Psoas muscle (tissue), 8 donors: ENCODE results near the gene ANO9. TPM values are rescaled to one million over a fixed set of nuclear protein-coding genes. Genes with fewer than 3 reads are reported as not detected.
A peak's percentile ranks its signal among the peaks of the same experiment; 100 is the strongest.

Source experiments
- ATAC-seq, 4 donors: fragments of 200-7000 bp; cut with Tn5 transposase; one replicate each; pipeline ENCODE4 v1.9.1; 2020; ENCODE audit warnings: moderate library complexity in 3 of 4, mild to moderate bottlenecking in 2 of 4
- DNase-seq, 2 donors: peaks; one replicate each; pipeline ENCODE4 v3.0.0-alpha.2; 2020
- H3K27ac ChIP-seq: fragments of 200-600 bp; one replicate; pipeline ENCODE4 v1.8.0; 2022
- H3K27me3 ChIP-seq, 3 donors: fragments of 200-600 bp in 1 of 3; one replicate each; pipeline versions ENCODE4 v1.6.1 to v1.8.0; 2013 to 2022; ENCODE audit warnings: low read length in 2 of 3, mild to moderate bottlenecking in 2 of 3, moderate library complexity in 1 of 3; ENCODE audit not compliant: insufficient read depth in 3 of 3
- H3K36me3 ChIP-seq, 2 donors: fragments of 200-600 bp in 1 of 2; one replicate each; pipeline versions ENCODE4 v1.6.1 to v1.8.0; 2013 to 2022; ENCODE audit warnings: low read depth in 1 of 2, mild to moderate bottlenecking in 1 of 2, moderate library complexity in 1 of 2; ENCODE audit not compliant: insufficient read depth in 1 of 2
- H3K4me1 ChIP-seq: fragments of 200-600 bp; one replicate; pipeline ENCODE4 v1.8.0; 2022
- H3K4me3 ChIP-seq: fragments of 200-600 bp; one replicate; pipeline ENCODE4 v1.8.0; 2022; ENCODE audit warnings: mild to moderate bottlenecking
- H3K9me3 ChIP-seq: fragments of 200-600 bp; one replicate; pipeline ENCODE4 v1.8.0; 2022
- CTCF ChIP-seq: fragments of 200-600 bp; IDR thresholded peaks from one replicate; pipeline ENCODE4 v1.8.0; 2022; ENCODE audit warnings: antibody characterized with exemption
- WGBS, 3 donors: extraction: QIAGEN DNeasy Blood & Tissue Kit; methylation state at CpG; one replicate each; pipeline versions ENCODE4 v1.1.6 to v1.1.7; 2013; 5-methylcytosine and 5-hydroxymethylcytosine counted together
- intact Hi-C, 2 donors: fragments of 100-400 bp; cut with DNase I; formaldehyde crosslinking; loops; one replicate each; pipeline versions ENCODE4 v1.11.0 to v1.14.2; 2022
- polyA plus RNA-seq, 3 donors: library from polyadenylated mRNA; stranded (reverse); fragments of 200-250 nt; gene quantifications; one replicate each; pipeline ENCODE4 v1.2.3, GENCODE V29; 2013
- total RNA-seq, 4 donors: library from RNA; stranded (reverse); fragmentation: NEBNext Ultra II Directional in 2 of 4; extraction: Animal tissue kit (Norgen Biotek cat#: 25700) in 2 of 4; gene quantifications; one replicate each; pipeline versions ENCODE4 v1.2.1 to v1.2.4, GENCODE V29; 2021 to 2023
- donor health status: healthy with polysubstance abuse.
- donor health status: DM: no; HTN: no; CAD: no; lungs with moderate emphysema.
- donor health status: Bipolar disorder and iron deficiency.
- donor health status: healthy.
- donor health status: DM: yes; HTN: yes; CAD: no.
- donor health status: DM: no; HTN: no; CAD: no.
- donor health status: DM: no; HTN: no; CAD: no.
- donor health status: DM: yes; HTN: yes; CAD: no.

ANO9 gene
- total and polyA plus RNA-seq, 7 donors: 0.09 to 0.59 (median 0.13) TPM; not detected in 1

- Histone ChIP-seq H3K4me1 (no peaks in the 10 kb centered on the region), H3K4me3 (no peak overlapping the region), H3K27me3 (peaks cover 6 to 69% (median 17%) of the 10 kb centered on the region in 3 donors), H3K27ac (no peak overlapping the region), H3K9me3 (no peaks in the 10 kb centered on the region), H3K36me3 (no peaks in the 10 kb centered on the region)
- no peak for TF ChIP-seq CTCF
- no peak for DNase-seq
- ATAC-seq: no peak
- 72 to 79% (median 76%) methylated on average over 24 to 30 of the region's 30 CpGs for WGBS, 3 donors
- intact Hi-C loops: no loop called here
Observed at GRCh38 chr11:418343-419247, 23.2 kb downstream of the ANO9 start.

- Histone ChIP-seq H3K27ac (no peak overlapping the region), H3K9me3 (no peaks in the 10 kb centered on the region), H3K4me1 (no peaks in the 10 kb centered on the region), H3K36me3 (no peaks in the 10 kb centered on the region), H3K27me3 (peaks cover 0 to 61% (median 17%) of the 10 kb centered on the region in 3 donors), H3K4me3 (peak overlapping the region; percentile 64)
- TF ChIP-seq CTCF: no peak
- ATAC-seq (no peak), DNase-seq (no peak)
- WGBS, 3 donors: 49 to 65% (median 51%) methylated on average over 18 to 19 of the region's 19 CpGs
- intact Hi-C loops: no loop called here
Observed at GRCh38 chr11:417652-418342, 24.0 kb downstream of the ANO9 start.

GRCh38 chr11:416757-417621, 24.8 kb downstream of the ANO9 start:
- H3K4me1 ChIP-seq: no peaks in the 10 kb centered on the region
- H3K9me3 ChIP-seq: no peaks in the 10 kb centered on the region
- DNase-seq (peak; percentile 56 to 68), ATAC-seq (peak; percentile 16 to 57 (median 32))
- intact Hi-C loops: no loop called here
- peak overlapping the region; percentile 64 for H3K4me3 ChIP-seq
- H3K27ac ChIP-seq: peak overlapping the region; percentile 65
- no peaks in the 10 kb centered on the region for H3K36me3 ChIP-seq
- H3K27me3 ChIP-seq: peaks cover 0 to 58% (median 17%) of the 10 kb centered on the region in 3 donors
- TF ChIP-seq CTCF: no peak
- 1 to 2% (median 1%) methylated on average over 72 to 97 of the region's 97 CpGs for WGBS, 3 donors

GRCh38 chr11:416051-416756, 25.6 kb downstream of the ANO9 start:
- Histone ChIP-seq H3K27me3 (peaks cover 0 to 58% (median 17%) of the 10 kb centered on the region in 3 donors), H3K4me1 (no peaks in the 10 kb centered on the region), H3K36me3 (no peaks in the 10 kb centered on the region), H3K4me3 (peak overlapping the region; percentile 64), H3K27ac (peak overlapping the region; percentile 65), H3K9me3 (no peaks in the 10 kb centered on the region)
- 11 to 12% (median 12%) methylated on average over 32 to 45 of the region's 45 CpGs for WGBS, 3 donors
- TF ChIP-seq CTCF: no peak
- DNase-seq: peak in 1 of 2 donors; percentile 10
- peak in 1 of 4 donors; percentile 5 for ATAC-seq
- intact Hi-C loops: no loop called here
